ENCODE results near the gene ANO8.

ANO8 gene

GRCh38 chr19:17332360-17332676 lies 2.3 kb downstream of the ANO8 start:
- Histone ChIP-seq H3K9me3 (replicated peaks; ENCODE audit: insufficient read depth, low read length) (no peaks in the 10 kb centered on the region), H3K79me2 (ENCODE audit: low read length) (no peaks in the 10 kb centered on the region), H3K9me2 (replicated peaks; ENCODE audit: insufficient read depth, low read length) (no peaks in the 10 kb centered on the region), H4K20me1 (ENCODE audit: insufficient read depth, low read length) (no peaks in the 10 kb centered on the region), H3K36me3 (replicated peaks; ENCODE audit: insufficient read depth, low read length) (no peaks in the 10 kb centered on the region), H3K4me1 (ENCODE audit: low read length) (0 out of 2 replicates have a peak, but pooled peaks cover 5% of the 10 kb centered on the region), H3K27ac (ENCODE audit: low read length) (no peak overlapping the region), H3F3A (ENCODE audit: insufficient read depth, low read length) (peaks cover 18% of the 10 kb centered on the region), H3K4me3 (ENCODE audit: low read length) (no peak overlapping the region), H3K4me2 (ENCODE audit: low read depth, low read length) (no peak overlapping the region), H3K9ac (ENCODE audit: low read length) (no peak overlapping the region), H3K27me3 (replicated peaks; ENCODE audit: insufficient read depth, low read length) (peaks cover 38% of the 10 kb centered on the region), H2AFZ (ENCODE audit: low read length) (no peak overlapping the region)
- TF ChIP-seq, protein P1, sequence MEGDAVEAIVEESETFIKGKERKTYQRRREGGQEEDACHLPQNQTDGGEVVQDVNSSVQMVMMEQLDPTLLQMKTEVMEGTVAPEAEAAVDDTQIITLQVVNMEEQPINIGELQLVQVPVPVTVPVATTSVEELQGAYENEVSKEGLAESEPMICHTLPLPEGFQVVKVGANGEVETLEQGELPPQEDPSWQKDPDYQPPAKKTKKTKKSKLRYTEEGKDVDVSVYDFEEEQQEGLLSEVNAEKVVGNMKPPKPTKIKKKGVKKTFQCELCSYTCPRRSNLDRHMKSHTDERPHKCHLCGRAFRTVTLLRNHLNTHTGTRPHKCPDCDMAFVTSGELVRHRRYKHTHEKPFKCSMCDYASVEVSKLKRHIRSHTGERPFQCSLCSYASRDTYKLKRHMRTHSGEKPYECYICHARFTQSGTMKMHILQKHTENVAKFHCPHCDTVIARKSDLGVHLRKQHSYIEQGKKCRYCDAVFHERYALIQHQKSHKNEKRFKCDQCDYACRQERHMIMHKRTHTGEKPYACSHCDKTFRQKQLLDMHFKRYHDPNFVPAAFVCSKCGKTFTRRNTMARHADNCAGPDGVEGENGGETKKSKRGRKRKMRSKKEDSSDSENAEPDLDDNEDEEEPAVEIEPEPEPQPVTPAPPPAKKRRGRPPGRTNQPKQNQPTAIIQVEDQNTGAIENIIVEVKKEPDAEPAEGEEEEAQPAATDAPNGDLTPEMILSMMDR (IDR thresholded peaks at IDR 0.05; ENCODE audit: low read length) = no peak
- TF ChIP-seq EZH2 (optimal IDR thresholded peaks at IDR 0.05; ENCODE audit: low read depth, low read length) (no peak), EZH2phosphoT487 (IDR thresholded peaks at IDR 0.05; ENCODE audit: low read length) (no peak)
- no peak for DNase-seq

DNA sequence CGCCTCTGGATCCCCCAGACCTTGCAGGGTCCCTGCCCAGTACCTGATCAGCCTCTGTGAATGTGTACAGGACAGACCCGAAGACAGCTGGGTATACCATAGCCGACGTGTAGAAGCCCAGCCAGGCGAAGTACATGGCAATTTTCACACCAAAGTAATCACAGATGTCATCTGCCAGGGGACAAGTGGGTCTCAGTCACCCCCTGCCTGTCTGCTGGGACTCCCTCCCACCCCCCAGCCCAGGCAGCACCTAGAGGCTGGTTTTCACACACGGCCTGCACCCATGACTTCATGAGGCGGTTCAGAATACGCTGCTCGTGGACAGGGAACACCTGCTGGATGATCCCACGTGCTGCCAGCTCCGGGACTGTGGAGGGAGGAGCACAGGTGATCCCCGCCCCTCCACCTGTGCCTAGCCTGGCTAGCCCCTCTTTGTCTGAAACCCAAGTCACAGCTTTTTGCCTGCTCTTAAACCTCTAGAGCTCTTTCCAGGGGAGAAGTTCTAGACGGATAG lies 3.6 kb downstream of the ANO8 start:
- Histone ChIP-seq H3K4me2 (ENCODE audit: low read depth, low read length) (no peak overlapping the region), H2AFZ (ENCODE audit: low read length) (no peak overlapping the region), H3K27me3 (replicated peaks; ENCODE audit: insufficient read depth, low read length) (peaks cover 38% of the 10 kb centered on the region), H3F3A (ENCODE audit: insufficient read depth, low read length) (peaks cover 10% of the 10 kb centered on the region), H3K36me3 (replicated peaks; ENCODE audit: insufficient read depth, low read length) (no peaks in the 10 kb centered on the region), H3K9me3 (replicated peaks; ENCODE audit: insufficient read depth, low read length) (no peaks in the 10 kb centered on the region), H4K20me1 (ENCODE audit: insufficient read depth, low read length) (no peaks in the 10 kb centered on the region), H3K79me2 (ENCODE audit: low read length) (no peaks in the 10 kb centered on the region), H3K9ac (ENCODE audit: low read length) (no peak overlapping the region), H3K4me1 (ENCODE audit: low read length) (0 out of 2 replicates have a peak, but pooled peaks cover 5% of the 10 kb centered on the region), H3K9me2 (replicated peaks; ENCODE audit: insufficient read depth, low read length) (no peaks in the 10 kb centered on the region), H3K27ac (ENCODE audit: low read length) (no peak overlapping the region), H3K4me3 (ENCODE audit: low read length) (no peak overlapping the region)
- TF ChIP-seq, protein P1 (IDR thresholded peaks at IDR 0.05; ENCODE audit: low read length) = no peak
- no peak for TF ChIP-seq EZH2phosphoT487 (IDR thresholded peaks at IDR 0.05; ENCODE audit: low read length)
- TF ChIP-seq EZH2 (optimal IDR thresholded peaks at IDR 0.05; ENCODE audit: low read depth, low read length) = no peak
- DNase-seq = no peak

DNA sequence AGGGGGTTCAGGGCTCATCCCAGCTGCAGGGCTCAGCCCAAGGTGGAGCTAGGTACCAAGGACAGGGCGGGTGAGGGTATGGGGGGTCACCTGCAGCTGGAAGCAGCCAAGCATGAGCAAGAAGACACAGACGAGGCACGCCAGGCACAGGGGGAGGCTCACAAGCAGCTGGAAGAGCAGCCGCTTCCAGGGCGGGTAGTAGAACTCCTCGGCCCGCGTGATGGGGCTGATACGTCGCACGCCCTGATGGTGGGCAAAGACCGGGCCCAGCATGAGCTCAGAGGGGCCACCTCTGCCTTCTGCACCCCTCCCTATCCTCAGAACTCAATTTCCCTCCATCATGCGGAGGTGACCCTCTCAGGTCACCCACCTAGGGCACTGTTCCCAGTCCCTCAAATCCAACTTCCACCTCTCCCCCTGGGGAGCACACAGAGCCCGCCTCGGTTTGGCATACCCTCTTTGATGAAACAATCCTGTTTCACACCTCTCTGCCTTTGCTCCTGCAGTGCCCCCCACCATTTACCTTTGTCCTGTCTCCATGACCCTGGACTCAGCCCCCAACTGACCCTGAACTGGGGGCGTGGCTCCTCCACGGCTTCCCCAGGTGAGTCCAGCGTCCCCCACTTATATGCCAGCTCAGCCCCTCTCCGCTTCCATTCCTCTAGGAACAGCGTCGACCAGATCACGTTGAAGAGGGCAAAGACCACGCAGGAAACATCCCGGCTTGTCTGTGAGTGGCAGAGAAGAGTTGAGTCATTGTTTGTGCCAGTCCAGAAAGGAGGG lies 4.2 kb downstream of the ANO8 start:
- Histone ChIP-seq H3K9ac (ENCODE audit: low read length) (no peak overlapping the region), H3K4me1 (ENCODE audit: low read length) (0 out of 2 replicates have a peak, but pooled peaks cover 5% of the 10 kb centered on the region), H3K4me3 (ENCODE audit: low read length) (no peak overlapping the region), H3K4me2 (ENCODE audit: low read depth, low read length) (no peak overlapping the region), H3K9me3 (replicated peaks; ENCODE audit: insufficient read depth, low read length) (no peaks in the 10 kb centered on the region), H3K27ac (ENCODE audit: low read length) (no peak overlapping the region), H4K20me1 (ENCODE audit: insufficient read depth, low read length) (no peaks in the 10 kb centered on the region), H3K79me2 (ENCODE audit: low read length) (no peaks in the 10 kb centered on the region), H3K9me2 (replicated peaks; ENCODE audit: insufficient read depth, low read length) (no peaks in the 10 kb centered on the region), H2AFZ (ENCODE audit: low read length) (no peak overlapping the region), H3K27me3 (replicated peaks; ENCODE audit: insufficient read depth, low read length) (peaks cover 38% of the 10 kb centered on the region), H3K36me3 (replicated peaks; ENCODE audit: insufficient read depth, low read length) (no peaks in the 10 kb centered on the region), H3F3A (ENCODE audit: insufficient read depth, low read length) (peaks cover 9% of the 10 kb centered on the region; the same call in 1 of the 2 replicates)
- TF ChIP-seq EZH2 (optimal IDR thresholded peaks at IDR 0.05; ENCODE audit: low read depth, low read length) (no peak), EZH2phosphoT487 (IDR thresholded peaks at IDR 0.05; ENCODE audit: low read length) (no peak)
- TF ChIP-seq, protein P1 (IDR thresholded peaks at IDR 0.05; ENCODE audit: low read length) = no peak
- no peak for DNase-seq
